HepG2 (cell line): ENCODE measurements around the gene BPI. TPM values are rescaled to one million over a fixed set of nuclear protein-coding genes. Genes with fewer than 3 reads are reported as not detected.
A peak's percentile ranks its signal among the peaks of the same experiment; 100 is the strongest.

ENCODE experiments used
- AGO2 ChIP-seq: fragments of 200-400 bp; formaldehyde crosslinking; optimal IDR thresholded peaks from 2 replicates; pipeline ENCODE3; 2017; ENCODE audit warnings: mild to moderate bottlenecking, low read depth, low read length, moderate library complexity
- ATAD3A ChIP-seq: sonication (generic); formaldehyde crosslinking; IDR thresholded peaks from 2 replicates; pipeline ENCODE4 v1.4.0; 2020; ENCODE audit warnings: missing genetic modification reagents
- ATRX ChIP-seq: sonication (generic); formaldehyde crosslinking; IDR thresholded peaks from 2 replicates; pipeline ENCODE4 v1.4.0; 2020; ENCODE audit warnings: missing genetic modification reagents, borderline replicate concordance
- BRCA1 ChIP-seq: sonication (generic); formaldehyde crosslinking; IDR thresholded peaks from 2 replicates; pipeline ENCODE4 v1.4.0; 2020; ENCODE audit warnings: missing genetic modification reagents
- ERF ChIP-seq: IDR thresholded peaks from 2 replicates; pipeline ENCODE4 v1.6.1; 2018; ENCODE audit warnings: missing biosample characterization, missing genetic modification reagents
- FOXJ3 ChIP-seq: sonication (generic); formaldehyde crosslinking; IDR thresholded peaks from 2 replicates; pipeline ENCODE4 v1.4.0; 2020; ENCODE audit warnings: missing genetic modification reagents, mild to moderate bottlenecking, borderline replicate concordance
- HES4 ChIP-seq: sonication (generic); formaldehyde crosslinking; IDR thresholded peaks from 2 replicates; pipeline ENCODE4 v1.9.0; 2021; ENCODE audit warnings: mild to moderate bottlenecking, missing genetic modification reagents, borderline replicate concordance
- KLF13 ChIP-seq: sonication (generic); formaldehyde crosslinking; IDR thresholded peaks from 2 replicates; pipeline ENCODE4 v1.4.0; 2020; ENCODE audit warnings: mild to moderate bottlenecking, missing genetic modification reagents
- MED8 ChIP-seq: sonication (generic); formaldehyde crosslinking; IDR thresholded peaks from 2 replicates; pipeline ENCODE4 v1.8.1; 2023; ENCODE audit warnings: mild to moderate bottlenecking, missing genetic modification reagents; ENCODE audit not compliant: insufficient replicate concordance
- PAX8 ChIP-seq: sonication (generic); formaldehyde crosslinking; IDR thresholded peaks from 2 replicates; pipeline ENCODE4 v1.8.0; 2022; ENCODE audit warnings: mild to moderate bottlenecking, missing genetic modification reagents, borderline replicate concordance
- PHF20 ChIP-seq: sonication (generic); formaldehyde crosslinking; IDR thresholded peaks from 2 replicates; pipeline ENCODE4 v1.5.0; 2020; ENCODE audit warnings: mild to moderate bottlenecking, missing genetic modification reagents
- POLR2AphosphoS5 ChIP-seq: IDR thresholded peaks from 2 replicates; pipeline ENCODE4 v1.6.1; 2012; ENCODE audit warnings: low read depth, low read length
- RARG ChIP-seq: sonication (generic); formaldehyde crosslinking; IDR thresholded peaks from 2 replicates; pipeline ENCODE4 v1.4.0; 2020; ENCODE audit warnings: low read depth, mild to moderate bottlenecking, missing genetic modification reagents
- SAP130 ChIP-seq: IDR thresholded peaks from 2 replicates; pipeline ENCODE4 v1.6.1; 2016; ENCODE audit warnings: low read depth
- SRF ChIP-seq: IDR thresholded peaks from 2 replicates; pipeline ENCODE4 v1.6.1; 2011; ENCODE audit warnings: mild to moderate bottlenecking, low read depth, low read length, moderate library complexity
- TBX3 ChIP-seq: fragments of 450-650 bp; IDR thresholded peaks from 2 replicates; pipeline ENCODE4 v1.6.1; 2017; ENCODE audit warnings: antibody characterized with exemption, mild to moderate bottlenecking, inconsistent platforms, borderline replicate concordance
- TCF12 ChIP-seq, 2 experiments: fragments of 450-650 bp in 1 of 2; sonication (generic) in 1 of 2; formaldehyde crosslinking in 1 of 2; IDR thresholded peaks; 2 replicates each; pipeline versions ENCODE4 v1.6.1 to v1.8.0; 2017 to 2022; ENCODE audit warnings: antibody characterized with exemption in 1 of 2, mild to moderate bottlenecking in 1 of 2, missing genetic modification reagents in 1 of 2, moderate library complexity in 1 of 2
- ZNF232 ChIP-seq: sonication (generic); formaldehyde crosslinking; IDR thresholded peaks from 2 replicates; pipeline ENCODE4 v1.4.0; 2020; ENCODE audit warnings: missing genetic modification reagents, borderline replicate concordance
- ZNF432 ChIP-seq: sonication (generic); formaldehyde crosslinking; IDR thresholded peaks from 2 replicates; pipeline ENCODE4 v1.5.0; 2020; ENCODE audit warnings: missing genetic modification reagents, mild to moderate bottlenecking, borderline replicate concordance
- ZNF607 ChIP-seq: sonication (generic); formaldehyde crosslinking; IDR thresholded peaks from 2 replicates; pipeline ENCODE4 v1.5.1; 2020; ENCODE audit warnings: missing genetic modification reagents, mild to moderate bottlenecking, borderline replicate concordance
- polyA plus RNA-seq, 8 experiments: library from polyadenylated mRNA; depleted of rRNA in 3 of 8; stranded (reverse) in 7 of 8; unstranded in 1 of 8; fragments of >200 nt; fragmentation: Illumina TruSeq in 4 of 8; extraction: Trizol in 4 of 8; gene quantifications; 2 replicates each; pipeline versions ENCODE4 v1.2.1 to v1.2.3, GENCODE V29; 2011 to 2016; ENCODE audit warnings: low read depth in 4 of 8, missing spikeins in 1 of 8, mixed read lengths in 1 of 8; ENCODE audit not compliant: insufficient read depth in 1 of 8
- total RNA-seq, 5 experiments: library from RNA; depleted of rRNA; stranded (reverse); fragments of >200 nt; fragmentation: Illumina TruSeq; extraction: Trizol; gene quantifications; 2 replicates each; pipeline ENCODE4 v1.2.3, GENCODE V29; 2016; ENCODE audit warnings: low read depth in 1 of 5
- TF ChIP-seq, protein P1 (sequence below): sonication (generic); formaldehyde crosslinking; IDR thresholded peaks from 2 replicates; pipeline ENCODE4 v1.8.0; 2022; ENCODE audit warnings: mild to moderate bottlenecking, missing genetic modification reagents
- TF ChIP-seq, protein P2 (sequence below): sonication (generic); formaldehyde crosslinking; IDR thresholded peaks from 2 replicates; pipeline ENCODE4 v1.4.0; 2020; ENCODE audit warnings: mild to moderate bottlenecking, missing genetic modification reagents
- TF ChIP-seq, protein P3 (sequence below): sonication (generic); formaldehyde crosslinking; conservative IDR thresholded peaks from 2 replicates; pipeline ENCODE4 v1.8.1; 2023; ENCODE audit warnings: missing genetic modification reagents
- TF ChIP-seq, protein P4 (sequence below): sonication (generic); formaldehyde crosslinking; IDR thresholded peaks from 2 replicates; pipeline ENCODE4 v1.4.0; 2020; ENCODE audit warnings: missing genetic modification reagents, borderline replicate concordance

BPI gene
- total and polyA plus RNA-seq, 2 of the 13 experiments (the other 11 are each of a cell fraction or from before 2014, with no cell fraction given) = not detected

DNA sequence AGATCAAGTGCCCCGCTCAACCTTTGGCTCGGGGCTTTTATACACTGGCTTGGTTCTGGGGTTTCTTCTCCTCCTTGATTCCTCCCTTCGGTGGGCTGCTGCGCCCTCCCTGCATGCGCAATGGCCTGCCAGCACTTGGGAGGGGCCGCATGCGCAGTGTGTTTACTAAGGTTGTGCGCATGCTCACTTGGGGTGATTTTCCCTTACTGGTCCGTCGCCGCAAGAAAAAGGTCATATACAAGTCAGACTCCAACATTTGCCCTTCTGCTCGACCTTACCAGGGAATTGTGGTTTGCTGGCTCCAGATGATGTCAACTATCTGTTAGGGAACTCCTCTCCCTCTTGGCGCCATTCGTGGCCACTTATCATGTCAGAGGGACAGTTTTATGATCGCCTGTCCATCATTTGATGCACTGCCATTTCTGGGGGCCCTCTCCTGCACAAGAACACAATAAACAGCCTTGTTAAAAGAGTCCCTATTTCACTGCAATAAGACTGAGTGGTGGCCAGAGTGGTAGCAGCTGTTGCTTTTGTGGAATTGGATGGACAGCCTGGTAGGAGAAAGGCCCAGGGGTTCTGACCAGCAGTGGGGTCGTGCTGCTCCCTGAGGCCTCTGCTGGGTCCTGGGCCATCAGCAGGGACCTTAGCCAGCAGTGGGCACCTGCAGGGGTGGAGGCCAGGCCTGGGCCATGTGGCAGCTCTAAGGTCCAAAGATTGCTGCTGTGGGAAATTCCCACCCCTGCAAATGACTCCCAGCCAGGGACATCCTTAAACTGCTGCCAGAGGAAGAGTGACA lies 39.6 kb downstream of the BPI start (continued):
- TF ChIP-seq, protein P1, sequence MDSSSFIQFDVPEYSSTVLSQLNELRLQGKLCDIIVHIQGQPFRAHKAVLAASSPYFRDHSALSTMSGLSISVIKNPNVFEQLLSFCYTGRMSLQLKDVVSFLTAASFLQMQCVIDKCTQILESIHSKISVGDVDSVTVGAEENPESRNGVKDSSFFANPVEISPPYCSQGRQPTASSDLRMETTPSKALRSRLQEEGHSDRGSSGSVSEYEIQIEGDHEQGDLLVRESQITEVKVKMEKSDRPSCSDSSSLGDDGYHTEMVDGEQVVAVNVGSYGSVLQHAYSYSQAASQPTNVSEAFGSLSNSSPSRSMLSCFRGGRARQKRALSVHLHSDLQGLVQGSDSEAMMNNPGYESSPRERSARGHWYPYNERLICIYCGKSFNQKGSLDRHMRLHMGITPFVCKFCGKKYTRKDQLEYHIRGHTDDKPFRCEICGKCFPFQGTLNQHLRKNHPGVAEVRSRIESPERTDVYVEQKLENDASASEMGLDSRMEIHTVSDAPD (CRISPR knock-in tag) = peak; percentile 70; the same call in 1 of the 2 replicates
- TF ChIP-seq ATRX (CRISPR knock-in tag) (no peak; the same call in 1 of the 2 replicates), FOXJ3 (CRISPR knock-in tag) (0 out of 2 replicates have a peak, but pooled peaks have one; percentile 44), ZNF607 (CRISPR knock-in tag) (peak; percentile 94), ZNF432 (CRISPR knock-in tag) (no peak), SRF (no peak), PAX8 (CRISPR knock-in tag) (no peak), ZNF232 (CRISPR knock-in tag) (peak; percentile 79; the same call in 1 of the 2 replicates), TBX3 (no peak), KLF13 (CRISPR knock-in tag) (0 out of 2 replicates have a peak, but pooled peaks have one; percentile 93), ERF (CRISPR knock-in tag) (peak; percentile 77), HES4 (0 out of 2 replicates have a peak, but pooled peaks have one; percentile 28), MED8 (CRISPR knock-in tag) (peak; percentile 28), TCF12 (IDR thresholded peaks at IDR 0.05) (no peak), TCF12 (CRISPR knock-in tag; IDR thresholded peaks at IDR 0.05) (0 out of 2 replicates have a peak, but pooled peaks have one; percentile 28), SAP130 (CRISPR knock-in tag) (no peak; the same call in none of the 2 replicates), ATAD3A (CRISPR knock-in tag) (no peak), PHF20 (CRISPR knock-in tag) (peak; percentile 68), POLR2AphosphoS5 (peak; percentile 80), RARG (no peak), AGO2 (no peak), BRCA1 (CRISPR knock-in tag) (no peak)
- TF ChIP-seq, protein P2, sequence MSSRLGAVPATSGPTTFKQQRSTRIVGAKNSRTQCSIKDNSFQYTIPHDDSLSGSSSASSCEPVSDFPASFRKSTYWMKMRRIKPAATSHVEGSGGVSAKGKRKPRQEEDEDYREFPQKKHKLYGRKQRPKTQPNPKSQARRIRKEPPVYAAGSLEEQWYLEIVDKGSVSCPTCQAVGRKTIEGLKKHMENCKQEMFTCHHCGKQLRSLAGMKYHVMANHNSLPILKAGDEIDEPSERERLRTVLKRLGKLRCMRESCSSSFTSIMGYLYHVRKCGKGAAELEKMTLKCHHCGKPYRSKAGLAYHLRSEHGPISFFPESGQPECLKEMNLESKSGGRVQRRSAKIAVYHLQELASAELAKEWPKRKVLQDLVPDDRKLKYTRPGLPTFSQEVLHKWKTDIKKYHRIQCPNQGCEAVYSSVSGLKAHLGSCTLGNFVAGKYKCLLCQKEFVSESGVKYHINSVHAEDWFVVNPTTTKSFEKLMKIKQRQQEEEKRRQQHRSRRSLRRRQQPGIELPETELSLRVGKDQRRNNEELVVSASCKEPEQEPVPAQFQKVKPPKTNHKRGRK (CRISPR knock-in tag) = no peak; the same call in 1 of the 2 replicates
- TF ChIP-seq, protein P3, sequence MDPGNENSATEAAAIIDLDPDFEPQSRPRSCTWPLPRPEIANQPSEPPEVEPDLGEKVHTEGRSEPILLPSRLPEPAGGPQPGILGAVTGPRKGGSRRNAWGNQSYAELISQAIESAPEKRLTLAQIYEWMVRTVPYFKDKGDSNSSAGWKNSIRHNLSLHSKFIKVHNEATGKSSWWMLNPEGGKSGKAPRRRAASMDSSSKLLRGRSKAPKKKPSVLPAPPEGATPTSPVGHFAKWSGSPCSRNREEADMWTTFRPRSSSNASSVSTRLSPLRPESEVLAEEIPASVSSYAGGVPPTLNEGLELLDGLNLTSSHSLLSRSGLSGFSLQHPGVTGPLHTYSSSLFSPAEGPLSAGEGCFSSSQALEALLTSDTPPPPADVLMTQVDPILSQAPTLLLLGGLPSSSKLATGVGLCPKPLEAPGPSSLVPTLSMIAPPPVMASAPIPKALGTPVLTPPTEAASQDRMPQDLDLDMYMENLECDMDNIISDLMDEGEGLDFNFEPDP (CRISPR knock-in tag) = no peak
- TF ChIP-seq, protein P4, sequence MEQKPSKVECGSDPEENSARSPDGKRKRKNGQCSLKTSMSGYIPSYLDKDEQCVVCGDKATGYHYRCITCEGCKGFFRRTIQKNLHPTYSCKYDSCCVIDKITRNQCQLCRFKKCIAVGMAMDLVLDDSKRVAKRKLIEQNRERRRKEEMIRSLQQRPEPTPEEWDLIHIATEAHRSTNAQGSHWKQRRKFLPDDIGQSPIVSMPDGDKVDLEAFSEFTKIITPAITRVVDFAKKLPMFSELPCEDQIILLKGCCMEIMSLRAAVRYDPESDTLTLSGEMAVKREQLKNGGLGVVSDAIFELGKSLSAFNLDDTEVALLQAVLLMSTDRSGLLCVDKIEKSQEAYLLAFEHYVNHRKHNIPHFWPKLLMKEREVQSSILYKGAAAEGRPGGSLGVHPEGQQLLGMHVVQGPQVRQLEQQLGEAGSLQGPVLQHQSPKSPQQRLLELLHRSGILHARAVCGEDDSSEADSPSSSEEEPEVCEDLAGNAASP (CRISPR knock-in tag) = peak; percentile 30; the same call in 1 of the 2 replicates
